BE2C (cell line): ENCODE measurements around the gene THAP9.

Experiments
- DNase-seq: peaks from one replicate; pipeline ENCODE4 v3.0.0-alpha.2; 2020
- H3K27me3 ChIP-seq: fragments of 250-450 bp; sonication (Bioruptor Pico); 2 replicates; pipeline ENCODE4 v1.5.1; 2020; ENCODE audit warnings: mild to moderate bottlenecking
- H3K36me3 ChIP-seq: fragments of 250-450 bp; sonication (Bioruptor Pico); 2 replicates; pipeline ENCODE4 v1.5.1; 2020; ENCODE audit warnings: mild to moderate bottlenecking
- H3K4me1 ChIP-seq: fragments of 250-450 bp; sonication (Bioruptor Pico); 2 replicates; pipeline ENCODE4 v1.5.1; 2020
- H3K4me3 ChIP-seq: 2 replicates; pipeline ENCODE4 v1.5.1; 2011; ENCODE audit warnings: low read depth, low read length
- H3K9me3 ChIP-seq: fragments of 250-450 bp; sonication (Bioruptor Pico); 2 replicates; pipeline ENCODE4 v1.5.1; 2020
- CTCF ChIP-seq: IDR thresholded peaks from 2 replicates; pipeline ENCODE4 v1.5.1; 2012; ENCODE audit warnings: mild to moderate bottlenecking, low read depth, low read length

THAP9 gene

DNA sequence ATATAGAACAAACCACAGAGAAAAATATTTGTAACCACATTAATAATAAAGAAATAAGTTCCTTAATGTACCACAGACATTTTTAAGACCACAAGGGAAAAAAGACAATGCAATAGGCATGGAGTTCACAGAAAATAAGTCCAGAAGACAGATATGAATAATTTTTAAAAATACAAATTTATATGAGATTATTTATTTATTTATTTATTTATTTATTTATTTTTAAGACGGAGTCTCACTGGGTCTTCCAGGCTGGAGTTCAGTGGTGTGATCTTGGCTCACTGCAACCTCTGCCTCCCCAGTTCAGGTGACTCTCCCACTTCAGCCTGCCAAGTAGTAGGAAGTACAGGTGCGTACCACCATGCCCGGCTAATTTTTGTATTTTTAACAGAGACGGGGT, 53.7 kb downstream of the THAP9 start:
- no peaks in the 10 kb centered on the region for H3K4me1 ChIP-seq
- H3K36me3 ChIP-seq = peaks cover 3% of the 10 kb centered on the region; the same call in 1 of the 2 replicates
- no peak for DNase-seq
- TF ChIP-seq CTCF = no peak
- no peak overlapping the region for H3K4me3 ChIP-seq
- H3K27me3 ChIP-seq = no peaks in the 10 kb centered on the region
- H3K9me3 ChIP-seq = no peaks in the 10 kb centered on the region

DNA sequence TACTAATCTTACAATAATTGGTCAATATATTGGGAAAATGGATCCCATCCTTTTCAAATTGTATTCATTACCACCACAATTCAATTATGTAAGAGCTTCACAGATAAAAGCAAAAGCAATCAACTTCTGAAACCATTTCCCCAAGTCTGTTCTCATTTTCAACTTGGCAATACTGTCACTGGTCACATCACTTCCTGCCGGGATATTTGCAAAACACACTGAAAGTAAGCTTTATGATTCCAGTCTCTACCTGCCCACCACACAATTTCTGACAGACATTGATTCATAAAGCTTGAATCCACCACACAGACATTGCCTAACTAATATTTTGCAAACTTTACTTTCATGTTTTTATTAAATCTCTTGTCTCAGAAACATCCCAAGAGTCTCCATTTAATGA, 56.5 kb downstream of the THAP9 start:
- Histone ChIP-seq H3K4me1 (no peaks in the 10 kb centered on the region), H3K36me3 (peaks cover 7% of the 10 kb centered on the region), H3K27me3 (no peaks in the 10 kb centered on the region), H3K9me3 (no peaks in the 10 kb centered on the region), H3K4me3 (no peak overlapping the region)
- no peak for TF ChIP-seq CTCF
- no peak for DNase-seq

GRCh38 chr4:82965763-82966162, 65.2 kb downstream of the THAP9 start:
- H3K4me3 ChIP-seq = no peak overlapping the region
- no peaks in the 10 kb centered on the region for H3K27me3 ChIP-seq
- no peak for DNase-seq
- no peak for TF ChIP-seq CTCF
- H3K36me3 ChIP-seq = peaks cover 20% of the 10 kb centered on the region
- H3K9me3 ChIP-seq = no peaks in the 10 kb centered on the region
- no peaks in the 10 kb centered on the region for H3K4me1 ChIP-seq

DNA sequence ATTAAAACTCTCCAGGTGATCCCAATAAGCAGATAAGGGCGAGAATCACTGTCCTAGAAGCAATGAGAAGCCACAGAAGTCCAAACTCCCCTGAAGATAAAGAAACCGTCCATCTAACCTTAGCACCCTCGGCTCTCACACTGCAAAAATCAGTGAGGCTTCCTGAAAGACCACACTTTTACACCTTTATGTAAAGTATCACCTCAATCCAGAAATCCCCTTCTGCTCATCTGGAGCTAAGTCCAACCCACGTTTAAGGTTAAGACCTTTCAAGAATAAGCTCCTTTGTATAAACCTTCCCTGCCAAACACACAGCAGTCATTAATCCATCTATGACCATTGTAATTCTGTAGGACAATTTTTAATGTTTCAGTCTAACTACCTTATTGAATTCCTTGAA, 68.4 kb downstream of the THAP9 start:
- H3K36me3 ChIP-seq = peaks cover 19% of the 10 kb centered on the region; the same call in 1 of the 2 replicates
- H3K4me1 ChIP-seq = no peaks in the 10 kb centered on the region
- DNase-seq = no peak
- no peaks in the 10 kb centered on the region for H3K9me3 ChIP-seq
- no peak overlapping the region for H3K4me3 ChIP-seq
- TF ChIP-seq CTCF = no peak
- H3K27me3 ChIP-seq = no peaks in the 10 kb centered on the region

- Histone ChIP-seq H3K27me3 (no peaks in the 10 kb centered on the region), H3K36me3 (peaks cover 19% of the 10 kb centered on the region; the same call in 1 of the 2 replicates), H3K4me3 (no peak overlapping the region), H3K4me1 (no peaks in the 10 kb centered on the region), H3K9me3 (no peaks in the 10 kb centered on the region)
- DNase-seq = no peak
- no peak for TF ChIP-seq CTCF
These were observed 68.9 kb downstream of the THAP9 start for GRCh38 chr4:82969414-82969813.
